GM23248 (cell line): Measurements from ENCODE around the gene CLPX. TPM values are rescaled to one million over a fixed set of nuclear protein-coding genes. Genes with fewer than 3 reads are reported as not detected.
"Not testable (repeated sequence)": the region's sequence is repeated elsewhere in the genome, so short reads cannot be mapped to it uniquely, and the experiment has no call there.

Experiments
- DNase-seq: peaks from one replicate; pipeline ENCODE4 v3.0.0-alpha.2; 2015
- H2AFZ ChIP-seq: fragments of 200-600 bp; sonication (generic); 2 replicates; pipeline ENCODE4 v1.6.1; 2016; ENCODE audit warnings: antibody characterized with exemption
- H3F3A ChIP-seq: fragments of 200-600 bp; sonication (generic); 2 replicates; pipeline ENCODE4 v1.6.1; 2016; ENCODE audit warnings: mild to moderate bottlenecking, antibody characterized with exemption, mixed run types; ENCODE audit not compliant: insufficient read depth
- H3K27ac ChIP-seq: fragments of 200-600 bp; sonication (generic); 2 replicates; pipeline ENCODE4 v1.5.1; 2016; ENCODE audit warnings: mild to moderate bottlenecking
- H3K27me3 ChIP-seq: fragments of 200-600 bp; sonication (generic); replicated peaks from 2 replicates; pipeline ENCODE4 v1.6.1; 2016; ENCODE audit warnings: mild to moderate bottlenecking; ENCODE audit not compliant: insufficient read depth
- H3K36me3 ChIP-seq: fragments of 200-600 bp; sonication (generic); 2 replicates; pipeline ENCODE4 v1.6.1; 2016; ENCODE audit warnings: low read depth, mild to moderate bottlenecking
- H3K4me1 ChIP-seq: fragments of 200-600 bp; sonication (generic); 2 replicates; pipeline ENCODE4 v1.6.1; 2016; ENCODE audit warnings: mild to moderate bottlenecking; ENCODE audit not compliant: insufficient read depth
- H3K4me2 ChIP-seq: fragments of 200-600 bp; sonication (generic); one replicate; pipeline ENCODE4 v1.6.1; 2016; ENCODE audit warnings: mild to moderate bottlenecking; ENCODE audit not compliant: unreplicated experiment
- H3K4me3 ChIP-seq: fragments of 200-600 bp; sonication (generic); 2 replicates; pipeline ENCODE4 v1.5.1; 2016; ENCODE audit warnings: mild to moderate bottlenecking
- H3K79me2 ChIP-seq: fragments of 200-600 bp; sonication (generic); 2 replicates; pipeline ENCODE4 v1.6.1; 2016; ENCODE audit warnings: mild to moderate bottlenecking; ENCODE audit not compliant: insufficient read depth
- H3K9ac ChIP-seq: fragments of 200-600 bp; sonication (generic); 2 replicates; pipeline ENCODE4 v1.6.1; 2016; ENCODE audit warnings: mild to moderate bottlenecking
- H3K9me2 ChIP-seq: fragments of 200-600 bp; sonication (generic); 2 replicates; pipeline ENCODE4 v1.6.1; 2016; ENCODE audit warnings: mixed run types, mild to moderate bottlenecking, moderate library complexity; ENCODE audit not compliant: insufficient read depth
- H3K9me3 ChIP-seq: fragments of 200-600 bp; sonication (generic); one replicate; pipeline ENCODE4 v1.6.1; 2017; ENCODE audit warnings: low read depth
- H4K20me1 ChIP-seq: fragments of 200-600 bp; sonication (generic); 2 replicates; pipeline ENCODE4 v1.6.0; 2016; ENCODE audit not compliant: insufficient read depth
- EZH2 ChIP-seq: fragments of 200-600 bp; sonication (generic); IDR thresholded peaks from 2 replicates; pipeline ENCODE4 v1.6.1; 2018; ENCODE audit warnings: antibody characterized with exemption, mild to moderate bottlenecking; ENCODE audit not compliant: insufficient read depth, poor library complexity, severe bottlenecking
- EZH2phosphoT487 ChIP-seq: fragments of 200-600 bp; sonication (generic); IDR thresholded peaks from 2 replicates; pipeline ENCODE4 v1.6.1; 2018; ENCODE audit warnings: antibody characterized with exemption, moderate library complexity, mild to moderate bottlenecking, low read depth; ENCODE audit not compliant: insufficient read depth
- WGBS, 2 experiments: methylation state at CpG; one replicate each; pipeline ENCODE4 v1.1.6; 2015 to 2017; ENCODE audit warnings: low lambda C conversion rate in 2 of 2, low coverage in 1 of 2; ENCODE audit errors: missing lambda C conversion rate in 2 of 2; 5-methylcytosine and 5-hydroxymethylcytosine counted together
- in situ Hi-C: fragments of 300-500 bp; cut with MboI; formaldehyde crosslinking; loops from 2 replicates; pipeline ENCODE4 v1.15.0; 2020
- polyA plus RNA-seq: library from polyadenylated mRNA; unstranded; fragments of >200 nt; fragmentation: Nextera tagmentation; extraction: Ambion mirVana; gene quantifications from 2 replicates; pipeline ENCODE4 v1.2.1, GENCODE V29; 2016
- total RNA-seq: library from RNA; depleted of rRNA; stranded (reverse); fragments of >200 nt; shearing (Covaris generic); gene quantifications from 2 replicates; pipeline ENCODE4 v1.2.3, GENCODE V29; 2014

Gene CLPX
- total and polyA plus RNA-seq, 2 experiments from 2014 or later = 22.8 to 33.1 TPM

DNA sequence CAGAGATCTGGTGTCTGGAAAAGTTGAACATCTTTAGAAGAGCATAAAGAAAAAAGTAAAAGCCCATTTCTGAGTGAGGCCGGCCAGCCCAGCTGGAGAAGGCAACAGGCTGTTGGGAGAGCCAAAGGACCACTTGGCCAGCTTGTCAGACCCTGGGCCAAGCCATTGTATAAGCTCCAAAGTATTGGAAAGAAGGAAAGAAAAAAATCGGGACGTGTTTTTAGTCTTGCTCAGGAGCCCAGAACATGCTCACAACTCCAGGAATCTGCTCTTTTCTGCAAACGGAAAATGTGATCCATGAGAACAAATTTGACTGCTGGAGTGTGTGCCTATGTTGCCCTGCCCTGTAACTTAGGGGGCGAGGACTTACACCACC is 10.4 kb upstream of the CLPX start:
- Histone ChIP-seq H3K9me2 (no peaks in the 10 kb centered on the region), H3F3A (no peaks in the 10 kb centered on the region), H3K27ac (no peak overlapping the region), H4K20me1 (no peaks in the 10 kb centered on the region), H3K4me1 (no peaks in the 10 kb centered on the region), H3K36me3 (no peaks in the 10 kb centered on the region), H3K4me3 (no peak overlapping the region), H3K4me2 (no peak overlapping the region), H3K9me3 (no peaks in the 10 kb centered on the region), H3K9ac (no peak overlapping the region), H2AFZ (no peak overlapping the region), H3K27me3 (peaks cover 6% of the 10 kb centered on the region; the same call in 1 of the 2 replicates), H3K79me2 (no peaks in the 10 kb centered on the region)
- in situ Hi-C loops = loop anchor here (10.0 kb wide), 1 partner anchor 69 kb away; no protein-coding TSS in a partner anchor
- peak; percentile 6 for DNase-seq
- WGBS, 2 experiments = 23 to 24% methylated on average over 5 of the region's 5 CpGs
- no peak for TF ChIP-seq EZH2phosphoT487
- TF ChIP-seq EZH2 = no peak

DNA sequence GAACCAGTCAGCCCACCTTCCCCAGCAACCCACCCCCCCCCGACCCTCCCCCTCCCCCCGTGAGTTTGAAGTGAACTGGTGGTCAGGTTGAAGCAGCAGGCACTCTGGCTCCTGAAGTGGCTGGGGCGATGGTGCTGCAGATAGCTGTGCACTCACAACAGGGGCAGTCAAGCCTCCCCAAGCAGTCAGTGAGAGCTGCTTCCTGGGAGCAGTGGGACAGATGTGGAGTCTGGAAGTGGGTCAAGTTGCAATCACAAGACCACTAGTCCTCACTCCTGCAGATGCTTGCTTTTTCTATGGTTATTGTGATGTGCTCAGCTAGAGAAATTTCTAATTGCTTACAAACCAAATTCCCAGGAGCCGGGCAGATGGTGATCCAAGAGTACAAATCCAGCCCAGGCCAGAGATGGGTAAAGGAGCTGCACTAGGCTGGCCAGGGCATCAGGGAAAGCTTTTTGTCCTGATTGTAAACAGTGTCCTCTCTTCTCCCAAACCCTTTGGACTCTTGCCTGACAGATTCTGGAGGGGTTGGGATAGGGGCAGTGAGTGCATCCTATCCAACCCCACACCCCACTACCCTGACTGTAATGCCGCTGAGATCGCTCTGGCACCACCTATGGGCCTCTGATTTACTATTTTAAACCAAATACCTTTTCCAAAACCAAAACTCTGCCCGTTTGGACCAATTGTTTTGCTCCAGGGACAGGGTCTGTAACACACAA is 9.8 kb upstream of the CLPX start:
- Histone ChIP-seq H3K4me2 (no peak overlapping the region), H3K27ac (no peak overlapping the region), H3K9ac (no peak overlapping the region), H4K20me1 (no peaks in the 10 kb centered on the region), H3K9me3 (no peaks in the 10 kb centered on the region), H3K4me1 (no peaks in the 10 kb centered on the region), H3K79me2 (no peaks in the 10 kb centered on the region), H3F3A (no peaks in the 10 kb centered on the region), H3K9me2 (no peaks in the 10 kb centered on the region), H3K4me3 (no peak overlapping the region), H3K36me3 (no peaks in the 10 kb centered on the region), H2AFZ (no peak overlapping the region), H3K27me3 (peaks cover 6% of the 10 kb centered on the region; the same call in 1 of the 2 replicates)
- WGBS, 2 experiments = 14 to 15% methylated on average over 7 of the region's 7 CpGs
- no peak for TF ChIP-seq EZH2
- TF ChIP-seq EZH2phosphoT487 = no peak
- in situ Hi-C loops = loop anchor here (10.0 kb wide), 1 partner anchor 70 kb away; no protein-coding TSS in a partner anchor
- peak; percentile 8 for DNase-seq

DNA sequence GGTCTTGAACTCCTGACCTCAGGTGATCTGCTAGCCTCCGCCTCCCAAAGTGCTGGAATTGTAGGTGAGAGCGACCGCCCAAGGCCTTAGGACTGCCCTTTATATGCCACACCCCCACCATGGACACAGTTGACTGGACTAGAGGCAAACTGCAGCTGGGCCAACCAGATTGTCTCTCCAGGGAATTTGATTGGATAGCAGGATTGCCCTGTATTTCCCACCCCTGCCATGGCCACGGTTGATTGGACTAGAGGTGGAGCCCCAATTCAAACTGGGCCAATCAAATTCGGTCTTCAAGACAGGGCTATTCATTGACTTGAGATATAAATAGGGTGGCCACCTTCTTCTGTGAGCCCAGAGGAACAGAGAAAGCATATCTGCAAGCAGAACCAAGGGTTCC is 6.9 kb upstream of the CLPX start:
- H4K20me1 ChIP-seq = no peaks in the 10 kb centered on the region
- in situ Hi-C loops = loop anchor here (10.0 kb wide), 1 partner anchor 73 kb away; no protein-coding TSS in a partner anchor
- no peaks in the 10 kb centered on the region for H3K9me2 ChIP-seq
- WGBS, 2 experiments = 78 to 81% methylated on average over 5 of the region's 5 CpGs
- no peak overlapping the region for H3K27ac ChIP-seq
- H3K4me1 ChIP-seq = no peaks in the 10 kb centered on the region
- no peak overlapping the region for H2AFZ ChIP-seq
- peak; percentile 24 for DNase-seq
- TF ChIP-seq EZH2phosphoT487 = no peak
- no peak for TF ChIP-seq EZH2
- peaks cover 6% of the 10 kb centered on the region; the same call in 1 of the 2 replicates for H3K27me3 ChIP-seq
- no peak overlapping the region for H3K4me3 ChIP-seq
- no peaks in the 10 kb centered on the region for H3K36me3 ChIP-seq
- H3K4me2 ChIP-seq = no peak overlapping the region
- no peaks in the 10 kb centered on the region for H3K9me3 ChIP-seq
- H3K79me2 ChIP-seq = no peaks in the 10 kb centered on the region
- no peak overlapping the region for H3K9ac ChIP-seq
- no peaks in the 10 kb centered on the region for H3F3A ChIP-seq

DNA sequence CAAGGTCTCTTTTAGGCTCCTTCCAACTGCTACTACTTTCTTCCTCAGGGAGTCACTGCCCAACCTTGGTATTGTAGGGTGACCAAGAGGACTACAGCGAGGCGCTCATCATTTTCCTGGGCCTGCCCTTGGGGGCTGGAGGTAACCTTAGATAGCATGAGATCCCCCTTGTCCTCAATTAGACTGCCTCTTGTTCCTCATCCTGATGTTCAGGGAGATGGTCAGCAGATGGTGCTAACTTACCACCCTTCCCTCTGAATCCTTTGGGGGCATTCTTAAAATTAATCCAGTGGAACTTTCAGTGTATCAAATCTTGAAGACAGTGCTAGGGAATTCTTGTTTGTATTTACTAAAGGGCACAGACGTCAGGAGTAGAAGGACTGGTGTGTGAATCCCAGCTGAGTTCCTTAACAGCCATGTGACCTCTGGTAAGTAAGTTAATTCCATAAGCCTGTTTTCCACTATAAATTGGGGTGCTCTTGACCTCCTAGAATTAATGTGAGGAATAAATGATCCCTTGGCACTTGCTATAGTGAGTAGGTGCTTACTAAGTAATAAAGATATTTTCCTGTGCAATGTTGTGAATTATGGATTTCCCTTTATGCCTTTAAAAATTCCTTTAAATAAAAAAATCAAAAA is 4.1 kb upstream of the CLPX start:
- H3K36me3 ChIP-seq = no peaks in the 10 kb centered on the region
- in situ Hi-C loops = no loop called here
- H3K4me3 ChIP-seq = no peak overlapping the region
- H3K9me3 ChIP-seq = no peaks in the 10 kb centered on the region
- no peak overlapping the region for H3K9ac ChIP-seq
- WGBS, 2 experiments = 5% methylated on average over 3 of the region's 3 CpGs
- H3F3A ChIP-seq = no peaks in the 10 kb centered on the region
- no peaks in the 10 kb centered on the region for H3K27me3 ChIP-seq
- H4K20me1 ChIP-seq = no peaks in the 10 kb centered on the region
- TF ChIP-seq EZH2phosphoT487 = no peak
- no peak for TF ChIP-seq EZH2
- no peak overlapping the region for H3K27ac ChIP-seq
- H3K79me2 ChIP-seq = peaks cover 8% of the 10 kb centered on the region
- peak overlapping the region; percentile 9; the same call in 1 of the 2 replicates for H2AFZ ChIP-seq
- DNase-seq = peak; percentile 71
- no peak overlapping the region for H3K4me2 ChIP-seq
- H3K9me2 ChIP-seq = no peaks in the 10 kb centered on the region
- no peaks in the 10 kb centered on the region for H3K4me1 ChIP-seq

DNA sequence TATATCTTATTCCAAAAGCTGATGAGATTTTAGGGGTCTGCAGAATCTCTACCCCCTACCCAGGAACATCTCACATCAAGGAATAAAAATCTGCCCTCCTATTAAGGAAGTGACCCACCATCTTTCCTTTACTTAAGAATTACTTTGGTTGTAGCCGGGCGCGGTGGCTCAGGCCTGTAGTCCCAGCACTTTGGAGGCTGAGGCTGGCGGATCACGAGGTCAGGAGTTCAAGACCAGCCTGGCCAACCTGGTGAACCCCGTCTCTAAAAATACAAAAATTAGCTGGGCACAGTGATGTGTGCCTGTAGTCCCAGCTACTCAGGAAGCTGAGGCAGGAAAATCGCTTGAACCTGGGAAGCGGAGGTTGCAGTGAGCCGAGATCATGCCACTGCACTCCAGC is 3.3 kb upstream of the CLPX start:
- H3K27ac ChIP-seq, in situ Hi-C loops, H3K4me1 ChIP-seq, H2AFZ ChIP-seq, H3F3A ChIP-seq, H3K9me2 ChIP-seq, H3K9me3 ChIP-seq, H3K4me2 ChIP-seq, H3K27me3 ChIP-seq, DNase-seq, H4K20me1 ChIP-seq, H3K36me3 ChIP-seq, H3K4me3 ChIP-seq, H3K9ac ChIP-seq: not testable (repeated sequence)
- 78 to 79% methylated on average over 9 of the region's 9 CpGs for WGBS, 2 experiments
- peaks cover 15% of the 10 kb centered on the region for H3K79me2 ChIP-seq
